Caco-2 (cell line): Measurements from ENCODE around the gene ACOX3. TPM values are rescaled to one million over a fixed set of nuclear protein-coding genes. Genes with fewer than 3 reads are reported as not detected.

Experiments
- BruUV-seq: library from RNA; stranded (reverse); fragments of 400-500 nt; replicated peaks from 2 replicates; lab custom pipeline; 2021; lab: Mats Ljungman, UMichigan
- CTCF ChIA-PET: fragments of 300-600 bp; sonication (Branson Sonifier 250); formaldehyde crosslinking; loops from one replicate; lab custom pipeline; 2022; ENCODE audit warnings: antibody characterized with exemption; lab: Charles Lee
- POLR2A ChIA-PET: fragments of 300-600 bp; sonication (Branson Sonifier 250); formaldehyde crosslinking; loops from one replicate; lab custom pipeline; 2022; ENCODE audit warnings: antibody characterized with exemption; lab: Charles Lee
- DNase-seq, 2 experiments: peaks; one replicate each; pipeline versions ENCODE4 v3.0.0 to v3.0.0-alpha.2; 2020 to 2022
- H3K27me3 ChIP-seq: replicated peaks from 2 replicates; pipeline ENCODE4 v1.6.0; 2011; ENCODE audit warnings: low read length; ENCODE audit not compliant: control insufficient read depth, insufficient read depth
- H3K36me3 ChIP-seq: 2 replicates; pipeline ENCODE4 v1.5.1; 2011; ENCODE audit warnings: low read length; ENCODE audit not compliant: control insufficient read depth, insufficient read depth
- H3K4me1 ChIP-seq: fragments of 250-450 bp; sonication (Bioruptor Pico); 2 replicates; pipeline ENCODE4 v1.5.1; 2020; ENCODE audit warnings: mild to moderate bottlenecking
- H3K4me3 ChIP-seq: 2 replicates; pipeline ENCODE4 v1.5.1; 2011; ENCODE audit warnings: low read depth, mild to moderate bottlenecking, control low read depth, low read length
- H3K9me3 ChIP-seq: fragments of 250-450 bp; sonication (Bioruptor Pico); 2 replicates; pipeline ENCODE4 v1.5.1; 2020; ENCODE audit warnings: mild to moderate bottlenecking, moderate library complexity
- H3K27ac Mint-ChIP-seq: one replicate; pipeline ENCODE4 v1.8.0; 2022; ENCODE audit warnings: mixed read lengths; ENCODE audit not compliant: unreplicated experiment
- H3K27me3 Mint-ChIP-seq: one replicate; pipeline ENCODE4 v1.8.0; 2022; ENCODE audit warnings: mixed read lengths; ENCODE audit not compliant: insufficient read depth, unreplicated experiment
- H3K36me3 Mint-ChIP-seq: one replicate; pipeline ENCODE4 v1.8.0; 2022; ENCODE audit warnings: mild to moderate bottlenecking, mixed read lengths; ENCODE audit not compliant: insufficient read depth, unreplicated experiment
- H3K4me1 Mint-ChIP-seq: one replicate; pipeline ENCODE4 v1.8.0; 2022; ENCODE audit warnings: low read depth, mixed read lengths; ENCODE audit not compliant: unreplicated experiment
- H3K4me3 Mint-ChIP-seq: one replicate; pipeline ENCODE4 v1.8.0; 2022; ENCODE audit warnings: mild to moderate bottlenecking, moderate library complexity, mixed read lengths; ENCODE audit not compliant: unreplicated experiment
- H3K9me3 Mint-ChIP-seq: one replicate; pipeline ENCODE4 v1.8.0; 2022; ENCODE audit warnings: mixed read lengths; ENCODE audit not compliant: unreplicated experiment
- CTCF ChIP-seq, 2 experiments: fragments of 200-600 bp in 1 of 2; IDR thresholded peaks; 1 replicate in 1 of 2; 2 replicates in 1 of 2; pipeline versions ENCODE4 v1.5.1 to v1.8.0; 2011 to 2022; ENCODE audit warnings: antibody characterized with exemption in 1 of 2, control low read depth in 1 of 2, inconsistent platforms in 1 of 2, low read depth in 1 of 2, low read length in 1 of 2, mild to moderate bottlenecking in 1 of 2, moderate library complexity in 1 of 2; ENCODE audit not compliant: insufficient read depth in 1 of 2, severe bottlenecking in 1 of 2, unreplicated experiment in 1 of 2
- intact Hi-C: fragments of 100-400 bp; cut with micrococcal nuclease; formaldehyde crosslinking; loops from one replicate; pipeline ENCODE4 v1.10.0; 2022; ENCODE audit not compliant: unreplicated experiment
- total RNA-seq: library from RNA; stranded (reverse); gene quantifications from 2 replicates; pipeline ENCODE4 v1.2.3, GENCODE V29; 2022

Gene ACOX3
- total RNA-seq, 1 experiment from 2014 or later, result 11.5 TPM

GRCh38 chr4:8334786-8335460 is 105.6 kb downstream of the ACOX3 start:
- intact Hi-C loops, result no loop called here
- no peaks in the 10 kb centered on the region for H3K27me3 Mint-ChIP-seq
- no peaks in the 10 kb centered on the region for H3K36me3 Mint-ChIP-seq
- H3K4me1 ChIP-seq, result no peaks in the 10 kb centered on the region
- H3K9me3 ChIP-seq, result no peaks in the 10 kb centered on the region
- BruUV-seq, result no TSS peak
- DNase-seq, result no peak
- ChIA-PET POLR2A (no interaction called here), CTCF (no interaction called here)
- no peak overlapping the region for H3K4me3 ChIP-seq
- H3K4me3 Mint-ChIP-seq, result no peak overlapping the region
- H3K9me3 Mint-ChIP-seq, result peaks cover 15% of the 10 kb centered on the region
- H3K27me3 ChIP-seq, result no peaks in the 10 kb centered on the region
- TF ChIP-seq CTCF (IDR thresholded peaks at IDR 0.05; ENCODE audit: insufficient read depth in 1 of 2, low read depth in 1 of 2, low read length in 1 of 2, severe bottlenecking in 1 of 2, unreplicated experiment in 1 of 2), result no peak
- H3K36me3 ChIP-seq, result no peaks in the 10 kb centered on the region
- no peaks in the 10 kb centered on the region for H3K4me1 Mint-ChIP-seq
- H3K27ac Mint-ChIP-seq, result no peak overlapping the region

GRCh38 chr4:8333726-8334460 is 106.6 kb downstream of the ACOX3 start:
- TF ChIP-seq CTCF (IDR thresholded peaks at IDR 0.05; ENCODE audit: insufficient read depth in 1 of 2, low read depth in 1 of 2, low read length in 1 of 2, severe bottlenecking in 1 of 2, unreplicated experiment in 1 of 2), result no peak
- ChIA-PET CTCF (no interaction called here), POLR2A (no interaction called here)
- no peaks in the 10 kb centered on the region for H3K4me1 ChIP-seq
- H3K4me3 Mint-ChIP-seq, result no peak overlapping the region
- H3K36me3 ChIP-seq, result no peaks in the 10 kb centered on the region
- H3K9me3 Mint-ChIP-seq, result peaks cover 15% of the 10 kb centered on the region
- no TSS peak for BruUV-seq
- no peaks in the 10 kb centered on the region for H3K9me3 ChIP-seq
- intact Hi-C loops, result no loop called here
- no peaks in the 10 kb centered on the region for H3K27me3 Mint-ChIP-seq
- no peaks in the 10 kb centered on the region for H3K36me3 Mint-ChIP-seq
- no peaks in the 10 kb centered on the region for H3K4me1 Mint-ChIP-seq
- no peaks in the 10 kb centered on the region for H3K27me3 ChIP-seq
- peak in 1 of 2 experiments; percentile 12 for DNase-seq
- H3K4me3 ChIP-seq, result no peak overlapping the region
- H3K27ac Mint-ChIP-seq, result no peak overlapping the region

- peaks cover 15% of the 10 kb centered on the region for H3K9me3 Mint-ChIP-seq
- H3K4me3 ChIP-seq, result no peak overlapping the region
- no peaks in the 10 kb centered on the region for H3K36me3 ChIP-seq
- no peaks in the 10 kb centered on the region for H3K27me3 Mint-ChIP-seq
- no peak for DNase-seq
- CTCF ChIA-PET, result no interaction called here
- H3K27me3 ChIP-seq, result no peaks in the 10 kb centered on the region
- H3K4me1 ChIP-seq, result no peaks in the 10 kb centered on the region
- no peak for TF ChIP-seq CTCF (IDR thresholded peaks at IDR 0.05; ENCODE audit: insufficient read depth in 1 of 2, low read depth in 1 of 2, low read length in 1 of 2, severe bottlenecking in 1 of 2, unreplicated experiment in 1 of 2)
- H3K4me1 Mint-ChIP-seq, result no peaks in the 10 kb centered on the region
- H3K27ac Mint-ChIP-seq, result no peak overlapping the region
- BruUV-seq, result no TSS peak
- intact Hi-C loops, result no loop called here
- POLR2A ChIA-PET, result no interaction called here
- no peak overlapping the region for H3K4me3 Mint-ChIP-seq
- H3K9me3 ChIP-seq, result no peaks in the 10 kb centered on the region
- no peaks in the 10 kb centered on the region for H3K36me3 Mint-ChIP-seq
Measured at GRCh38 chr4:8332891-8333331, 107.6 kb downstream of the ACOX3 start.
